Astrocyte of the hippocampus (primary cell): ENCODE data around the gene TIAM1.
A peak's percentile ranks its signal among the peaks of the same experiment; 100 is the strongest.
"Not testable (repeated sequence)": the region's sequence is repeated elsewhere in the genome, so short reads cannot be mapped to it uniquely, and the experiment has no call there.

ENCODE experiments used
- DNase-seq: peaks from one replicate; pipeline ENCODE4 v3.0.0; 2011; ENCODE audit warnings: low read depth, low spot score

Gene TIAM1

GRCh38 chr21:31253684-31254083, 90.4 kb downstream of the TIAM1 start:
- no peak for DNase-seq

- peak; percentile 9 for DNase-seq
Observed at GRCh38 chr21:31252611-31253010, 91.5 kb downstream of the TIAM1 start.

GRCh38 chr21:31252091-31252490, 92.0 kb downstream of the TIAM1 start:
- no peak for DNase-seq

GRCh38 chr21:31251686-31252085, 92.4 kb downstream of the TIAM1 start:
- DNase-seq: no peak

GRCh38 chr21:31248598-31248997, 95.5 kb downstream of the TIAM1 start:
- DNase-seq: peak; percentile 70

GRCh38 chr21:31243611-31244010, 100.5 kb downstream of the TIAM1 start:
- no peak for DNase-seq

GRCh38 chr21:31236528-31236927, 107.5 kb downstream of the TIAM1 start:
- DNase-seq: peak; percentile 83

- DNase-seq: peak; percentile 71
Observed at GRCh38 chr21:31235671-31236450, 108.2 kb downstream of the TIAM1 start.

- DNase-seq: no peak
Observed at GRCh38 chr21:31234936-31235335, 109.1 kb downstream of the TIAM1 start.

GRCh38 chr21:31233711-31234110, 110.3 kb downstream of the TIAM1 start:
- DNase-seq: no peak

GRCh38 chr21:31232344-31232743, 111.7 kb downstream of the TIAM1 start:
- DNase-seq: no peak

- DNase-seq: no peak
Observed at GRCh38 chr21:31230937-31231336, 113.1 kb downstream of the TIAM1 start.

GRCh38 chr21:31228723-31229122, 115.3 kb downstream of the TIAM1 start:
- not testable (repeated sequence) for DNase-seq

GRCh38 chr21:31225713-31226112, 118.3 kb downstream of the TIAM1 start:
- no peak for DNase-seq

- DNase-seq: peak; percentile 64
Observed at GRCh38 chr21:31222142-31222541, 121.9 kb downstream of the TIAM1 start.

GRCh38 chr21:31221043-31221442, 123.0 kb downstream of the TIAM1 start:
- DNase-seq: no peak

GRCh38 chr21:31220575-31220974, 123.5 kb downstream of the TIAM1 start:
- DNase-seq: no peak

- peak; percentile 54 for DNase-seq
Observed at GRCh38 chr21:31218830-31219608, 125.0 kb downstream of the TIAM1 start.

GRCh38 chr21:31216206-31216605, 127.9 kb downstream of the TIAM1 start:
- no peak for DNase-seq

GRCh38 chr21:31213787-31214186, 130.3 kb downstream of the TIAM1 start:
- DNase-seq: no peak

GRCh38 chr21:31211836-31212235, 132.2 kb downstream of the TIAM1 start:
- DNase-seq: no peak

GRCh38 chr21:31205412-31205811, 138.6 kb downstream of the TIAM1 start:
- DNase-seq: no peak

GRCh38 chr21:31204801-31205200, 139.3 kb downstream of the TIAM1 start:
- DNase-seq: no peak
